Colon (tissue), 2 donors: ENCODE data around the gene KCNK4.

ENCODE experiments used
- FAIRE-seq: peaks from 2 replicates; lab custom pipeline; 2012; peaks lifted over from hg19 to GRCh38; lab: Jason Lieb, UNC
- donor health status: control.
- donor health status: control.

KCNK4 gene

GRCh38 chr11:64268893-64269539 is 22.1 kb upstream of the KCNK4 start:
- no peak for FAIRE-seq

GRCh38 chr11:64269540-64270220 is 21.4 kb upstream of the KCNK4 start:
- no peak for FAIRE-seq

- FAIRE-seq, result no peak
Measured at GRCh38 chr11:64275031-64275800, 15.9 kb upstream of the KCNK4 start.

- no peak for FAIRE-seq
Measured at GRCh38 chr11:64275841-64276240, 15.3 kb upstream of the KCNK4 start.

GRCh38 chr11:64276653-64277431 is 14.3 kb upstream of the KCNK4 start:
- no peak for FAIRE-seq

- FAIRE-seq, result no peak
Measured at GRCh38 chr11:64278576-64279190, 12.4 kb upstream of the KCNK4 start.

- FAIRE-seq, result no peak
Measured at GRCh38 chr11:64281957-64282770, 8.9 kb upstream of the KCNK4 start.

GRCh38 chr11:64283092-64283491 is 8.0 kb upstream of the KCNK4 start:
- no peak for FAIRE-seq

- FAIRE-seq, result no peak
Measured at GRCh38 chr11:64284048-64284961, 6.8 kb upstream of the KCNK4 start, which contains the start of gene BAD. Gene BAD (minus strand): TSS chr11:64284665. CDS start chr11:64284368, 297 bp downstream.

GRCh38 chr11:64284962-64285884 is 5.9 kb upstream of the KCNK4 start, which contains the start of gene GPR137:
Gene GPR137 (plus strand): TSS chr11:64285848. CDS start chr11:64286525, 677 bp downstream.
- FAIRE-seq, result no peak

GRCh38 chr11:64285885-64286800 is 5.0 kb upstream of the KCNK4 start:
- no peak for FAIRE-seq

GRCh38 chr11:64286801-64287159 is 4.3 kb upstream of the KCNK4 start:
- FAIRE-seq, result no peak

GRCh38 chr11:64287676-64288352 is 3.3 kb upstream of the KCNK4 start:
- no peak for FAIRE-seq

- FAIRE-seq, result no peak
Measured at GRCh38 chr11:64288353-64288750, 2.8 kb upstream of the KCNK4 start.

- no peak for FAIRE-seq
Measured at GRCh38 chr11:64289002-64289564, 2.0 kb upstream of the KCNK4 start.
